ENCODE results near the gene PHF2.

PHF2 gene

GRCh38 chr9:93569621-93570174, 6.7 kb upstream of the PHF2 start:
- DNase-seq = no peak

GRCh38 chr9:93572221-93572620, 4.2 kb upstream of the PHF2 start:
- no peak for DNase-seq

- no peak for DNase-seq
Measured at GRCh38 chr9:93572636-93573515, 3.5 kb upstream of the PHF2 start.

- DNase-seq = no peak
Measured at GRCh38 chr9:93573516-93573828, 2.9 kb upstream of the PHF2 start.

- no peak for DNase-seq
Measured at GRCh38 chr9:93574091-93574899, 2.1 kb upstream of the PHF2 start.

GRCh38 chr9:93574900-93575795, 1.2 kb upstream of the PHF2 start:
- DNase-seq = no peak

GRCh38 chr9:93575796-93576257, 557 bp upstream of the PHF2 start:
- peak; percentile 40 for DNase-seq

- no peak for DNase-seq
Measured at GRCh38 chr9:93577078-93577974, 942 bp downstream of the PHF2 start.

- no peak for DNase-seq
Measured at GRCh38 chr9:93577975-93578682, 1.7 kb downstream of the PHF2 start.

GRCh38 chr9:93578844-93579243, 2.5 kb downstream of the PHF2 start:
- DNase-seq = no peak

- no peak for DNase-seq
Measured at GRCh38 chr9:93579711-93580516, 3.5 kb downstream of the PHF2 start.

- no peak for DNase-seq
Measured at GRCh38 chr9:93580654-93581380, 4.4 kb downstream of the PHF2 start.

GRCh38 chr9:93582115-93582514, 5.7 kb downstream of the PHF2 start:
- DNase-seq = no peak

- no peak for DNase-seq
Measured at GRCh38 chr9:93582550-93582949, 6.2 kb downstream of the PHF2 start.

GRCh38 chr9:93585259-93585658, 8.9 kb downstream of the PHF2 start:
- no peak for DNase-seq

- DNase-seq = no peak
Measured at GRCh38 chr9:93585695-93586094, 9.3 kb downstream of the PHF2 start.

GRCh38 chr9:93586290-93587057, 10.1 kb downstream of the PHF2 start:
- no peak for DNase-seq

- DNase-seq = no peak
Measured at GRCh38 chr9:93587284-93587650, 10.9 kb downstream of the PHF2 start.

All from fibroblast of skin of right quadriceps (primary cell).